A673 (cell line): ENCODE measurements around the gene GRWD1.

ENCODE experiments used
- CTCF ChIP-seq: fragments of 300-800, 200-600 bp; sonication (generic); conservative IDR thresholded peaks from 2 replicates; pipeline ENCODE4 v1.5.1; 2017; ENCODE audit warnings: low read depth, mild to moderate bottlenecking, antibody characterized with exemption, low read length, moderate library complexity, mixed read lengths
- EZH2 ChIP-seq: fragments of 200-600 bp; sonication (generic); IDR thresholded peaks from 2 replicates; pipeline ENCODE4 v1.6.1; 2017; ENCODE audit warnings: borderline replicate concordance, low read depth, mild to moderate bottlenecking, mixed read lengths, antibody characterized with exemption, low read length; ENCODE audit not compliant: poor library complexity, severe bottlenecking

GRCh38 chr19:48405010-48405659 lies 40.6 kb upstream of the GRWD1 start:
- TF ChIP-seq CTCF (no peak), EZH2 (no peak)
